HepG2 (cell line): ENCODE measurements around the gene NHLRC3. TPM values are rescaled to one million over a fixed set of nuclear protein-coding genes. Genes with fewer than 3 reads are reported as not detected.
A peak's percentile ranks its signal among the peaks of the same experiment; 100 is the strongest.

Source experiments
- ATAC-seq: fragments of 200-7000 bp; cut with Tn5 transposase; 3 replicates; pipeline ENCODE4 v1.9.1; 2020; ENCODE audit warnings: mild to moderate bottlenecking, moderate library complexity
- BruUV-seq: library from RNA; stranded (reverse); fragments of 400-500 nt; replicated peaks from 2 replicates; lab custom pipeline; 2021; lab: Mats Ljungman, UMichigan
- CTCF ChIA-PET: fragments of 300-600 bp; formaldehyde crosslinking; extraction: SDS; loops from one replicate; lab custom pipeline; 2021; ENCODE audit warnings: low total read pairs, inconsistent platforms, low intra/inter-chr PET ratio; lab: Yijun Ruan, JAX
- POLR2A ChIA-PET: fragments of 350-600 bp; sonication (Branson Sonifier 250); formaldehyde crosslinking; loops from one replicate; lab custom pipeline; 2020; ENCODE audit warnings: antibody characterized with exemption, inconsistent platforms; lab: Yijun Ruan, JAX
- DNase-seq: peaks from one replicate; pipeline ENCODE4 v3.0.0-alpha.2; 2015; ENCODE audit warnings: low spot score
- FAIRE-seq: peaks from 3 replicates; lab custom pipeline; 2011; peaks lifted over from hg19 to GRCh38; lab: Jason Lieb, UNC
- H2AFZ ChIP-seq: one replicate; pipeline ENCODE4 v1.6.1; 2011; ENCODE audit warnings: low read length, inconsistent platforms
- H3K27ac ChIP-seq: fragments of 300-600 bp; 3 replicates; pipeline ENCODE4 v1.8.0; 2011; ENCODE audit warnings: mixed run types, mild to moderate bottlenecking, mixed read lengths, low read length, inconsistent platforms; ENCODE audit not compliant: insufficient read depth; ENCODE audit errors: extremely low read length
- H3K27me3 ChIP-seq, 2 experiments: fragments of 200-600 bp in 1 of 2; 2 replicates in 1 of 2; 3 replicates in 1 of 2; pipeline versions ENCODE4 v1.6.0 to v1.8.0; 2011; ENCODE audit warnings: low read length in 2 of 2, mild to moderate bottlenecking in 2 of 2, moderate library complexity in 2 of 2, inconsistent platforms in 1 of 2; ENCODE audit not compliant: insufficient read depth in 2 of 2, control insufficient read depth in 1 of 2
- H3K36me3 ChIP-seq, 2 experiments: fragments of 200-600 bp in 1 of 2; replicated peaks in 1 of 2; 2 replicates in 1 of 2; 3 replicates in 1 of 2; pipeline versions ENCODE4 v1.5.1 to v1.8.0; 2011; ENCODE audit warnings: low read length in 2 of 2, inconsistent platforms in 1 of 2; ENCODE audit not compliant: insufficient read depth in 2 of 2, control insufficient read depth in 1 of 2
- H3K4me1 ChIP-seq: 2 replicates; pipeline ENCODE4 v1.5.1; 2012; ENCODE audit warnings: low read length, inconsistent platforms; ENCODE audit not compliant: insufficient read depth
- H3K4me2 ChIP-seq: 2 replicates; pipeline ENCODE4 v1.6.0; 2011; ENCODE audit warnings: low read depth, low read length, inconsistent platforms
- H3K4me3 ChIP-seq, 3 experiments: fragments of 200-600 bp in 1 of 3; sonication (generic), shearing (Covaris generic) in 1 of 3; replicated peaks in 1 of 3; 2 replicates each; pipeline ENCODE4 v1.5.1; 2011 to 2016; ENCODE audit warnings: low read length in 3 of 3, inconsistent platforms in 2 of 3, low read depth in 2 of 3, mild to moderate bottlenecking in 2 of 3, control low read depth in 1 of 3, mixed read lengths in 1 of 3; ENCODE audit not compliant: insufficient read depth in 1 of 3
- H3K79me2 ChIP-seq: one replicate; pipeline ENCODE4 v1.6.1; 2011; ENCODE audit warnings: low read length, inconsistent platforms; ENCODE audit not compliant: insufficient read depth
- H3K9ac ChIP-seq: 2 replicates; pipeline ENCODE4 v1.6.0; 2011; ENCODE audit warnings: mild to moderate bottlenecking, low read depth, low read length, inconsistent platforms; ENCODE audit not compliant: insufficient read depth
- H3K9me3 ChIP-seq: 2 replicates; pipeline ENCODE4 v1.5.1; 2012; ENCODE audit warnings: mild to moderate bottlenecking, low read length
- H4K20me1 ChIP-seq: 2 replicates; pipeline ENCODE4 v1.6.0; 2011; ENCODE audit warnings: inconsistent platforms, mild to moderate bottlenecking, low read length, moderate library complexity; ENCODE audit not compliant: insufficient read depth
- ARHGAP35 ChIP-seq: sonication (generic); formaldehyde crosslinking; IDR thresholded peaks from 2 replicates; pipeline ENCODE4 v1.9.0; 2022; ENCODE audit warnings: mild to moderate bottlenecking, inconsistent platforms, moderate library complexity, missing genetic modification reagents, borderline replicate concordance
- ATRX ChIP-seq: sonication (generic); formaldehyde crosslinking; IDR thresholded peaks from 2 replicates; pipeline ENCODE4 v1.4.0; 2020; ENCODE audit warnings: missing genetic modification reagents, borderline replicate concordance
- CBX1 ChIP-seq: IDR thresholded peaks from one replicate; pipeline ENCODE4 v1.6.1; 2016; ENCODE audit warnings: antibody characterized with exemption, low read depth
- ETV6 ChIP-seq: sonication (generic); formaldehyde crosslinking; conservative IDR thresholded peaks from 2 replicates; pipeline ENCODE4 v1.4.0; 2020; ENCODE audit warnings: missing genetic modification reagents
- FOSL2 ChIP-seq: sonication (generic); formaldehyde crosslinking; IDR thresholded peaks from 2 replicates; pipeline ENCODE4 v1.4.0; 2020; ENCODE audit warnings: missing genetic modification reagents
- HDAC2 ChIP-seq: sonication (generic); formaldehyde crosslinking; IDR thresholded peaks from 2 replicates; pipeline ENCODE4 v1.4.0; 2020; ENCODE audit warnings: missing genetic modification reagents
- HNF1B ChIP-seq: sonication (generic); formaldehyde crosslinking; IDR thresholded peaks from 2 replicates; pipeline ENCODE4 v1.5.1; 2020; ENCODE audit warnings: mild to moderate bottlenecking, moderate library complexity, missing genetic modification reagents
- KLF12 ChIP-seq: sonication (generic); formaldehyde crosslinking; IDR thresholded peaks from 2 replicates; pipeline ENCODE4 v1.4.0; 2020; ENCODE audit warnings: missing genetic modification reagents, borderline replicate concordance
- NONO ChIP-seq, 2 experiments: fragments of 450-650 bp in 1 of 2; sonication (generic) in 1 of 2; formaldehyde crosslinking in 1 of 2; IDR thresholded peaks in 1 of 2; conservative IDR thresholded peaks in 1 of 2; 2 replicates each; pipeline versions ENCODE4 v1.6.1 to v1.8.0; 2017 to 2022; ENCODE audit warnings: mild to moderate bottlenecking in 1 of 2, missing genetic modification reagents in 1 of 2, moderate library complexity in 1 of 2
- RAD51 ChIP-seq: fragments of 450-650 bp; IDR thresholded peaks from 2 replicates; pipeline ENCODE4 v1.6.1; 2016; ENCODE audit warnings: borderline replicate concordance
- RCOR2 ChIP-seq: IDR thresholded peaks from 2 replicates; pipeline ENCODE4 v1.6.1; 2016; ENCODE audit warnings: missing biosample characterization, missing genetic modification reagents
- REPIN1 ChIP-seq: sonication (generic); formaldehyde crosslinking; IDR thresholded peaks from 2 replicates; pipeline ENCODE4 v1.8.0; 2022; ENCODE audit warnings: missing genetic modification reagents, low read depth, mild to moderate bottlenecking, borderline replicate concordance
- RFX3 ChIP-seq: IDR thresholded peaks from 2 replicates; pipeline ENCODE4 v1.6.1; 2016; ENCODE audit warnings: missing biosample characterization, missing genetic modification reagents
- ZFP37 ChIP-seq: sonication (generic); formaldehyde crosslinking; IDR thresholded peaks from 2 replicates; pipeline ENCODE4 v1.4.0; 2020; ENCODE audit warnings: missing genetic modification reagents, borderline replicate concordance
- ZNF234 ChIP-seq: sonication (generic); formaldehyde crosslinking; conservative IDR thresholded peaks from 2 replicates; pipeline ENCODE4 v1.5.1; 2020; ENCODE audit warnings: mild to moderate bottlenecking, missing genetic modification reagents
- ZNF292 ChIP-seq: sonication (generic); formaldehyde crosslinking; IDR thresholded peaks from 2 replicates; pipeline ENCODE4 v1.8.1; 2022; ENCODE audit warnings: mild to moderate bottlenecking, low read depth, missing genetic modification reagents, borderline replicate concordance
- ZNF414 ChIP-seq: sonication (generic); formaldehyde crosslinking; IDR thresholded peaks from 2 replicates; pipeline ENCODE4 v1.5.0; 2020; ENCODE audit warnings: missing genetic modification reagents
- ZNF567 ChIP-seq: sonication (generic); formaldehyde crosslinking; IDR thresholded peaks from 2 replicates; pipeline ENCODE4 v1.8.1; 2023; ENCODE audit warnings: mild to moderate bottlenecking, missing genetic modification reagents, borderline replicate concordance
- ZNF577 ChIP-seq: sonication (generic); formaldehyde crosslinking; IDR thresholded peaks from 2 replicates; pipeline ENCODE4 v1.4.0; 2020; ENCODE audit warnings: mild to moderate bottlenecking, low read depth, missing genetic modification reagents, borderline replicate concordance
- ZNF580 ChIP-seq: IDR thresholded peaks from 2 replicates; pipeline ENCODE4 v1.6.1; 2016; ENCODE audit warnings: low read depth, borderline replicate concordance
- ZNF670 ChIP-seq: sonication (generic); formaldehyde crosslinking; IDR thresholded peaks from 2 replicates; pipeline ENCODE4 v1.8.0; 2022; ENCODE audit warnings: mild to moderate bottlenecking, missing genetic modification reagents, borderline replicate concordance
- ZNF720 ChIP-seq: sonication (generic); formaldehyde crosslinking; IDR thresholded peaks from 2 replicates; pipeline ENCODE4 v1.4.0; 2020; ENCODE audit warnings: missing genetic modification reagents
- ZSCAN20 ChIP-seq: sonication (generic); formaldehyde crosslinking; IDR thresholded peaks from 2 replicates; pipeline ENCODE4 v1.4.0; 2020; ENCODE audit warnings: missing genetic modification reagents, mild to moderate bottlenecking, borderline replicate concordance
- WGBS: methylation state at CpG from one replicate; pipeline ENCODE4 v1.1.6; 2017; ENCODE audit warnings: low lambda C conversion rate; 5-methylcytosine and 5-hydroxymethylcytosine counted together
- in situ Hi-C: cut with HindIII; loops from 2 replicates; pipeline ENCODE4 v1.10.0; 2017; ENCODE audit warnings: low pct_unique_long_range_greater_than_20kb; ENCODE audit not compliant: extremely low pct_ligation_motif_present
- intact Hi-C: fragments of 100-400 bp; cut with micrococcal nuclease; formaldehyde crosslinking; loops from one replicate; pipeline ENCODE4 v1.10.0; 2022; ENCODE audit not compliant: unreplicated experiment
- polyA plus RNA-seq, 8 experiments: library from polyadenylated mRNA; depleted of rRNA in 3 of 8; stranded (reverse) in 7 of 8; unstranded in 1 of 8; fragments of >200 nt; fragmentation: Illumina TruSeq in 4 of 8; extraction: Trizol in 4 of 8; gene quantifications; 2 replicates each; pipeline versions ENCODE4 v1.2.1 to v1.2.3, GENCODE V29; 2011 to 2016; ENCODE audit warnings: low read depth in 4 of 8, missing spikeins in 1 of 8, mixed read lengths in 1 of 8; ENCODE audit not compliant: insufficient read depth in 1 of 8
- total RNA-seq, 5 experiments: library from RNA; depleted of rRNA; stranded (reverse); fragments of >200 nt; fragmentation: Illumina TruSeq; extraction: Trizol; gene quantifications; 2 replicates each; pipeline ENCODE4 v1.2.3, GENCODE V29; 2016; ENCODE audit warnings: low read depth in 1 of 5

The NHLRC3 gene
- total and polyA plus RNA-seq, 2 of the 13 experiments (the other 11 are each of a cell fraction or from before 2014, with no cell fraction given), result 19.9 to 29.8 TPM

- WGBS, result 2% methylated on average over 6 of the region's 39 CpGs
- Histone ChIP-seq H2AFZ (no peak overlapping the region), H4K20me1 (peaks cover 8% of the 10 kb centered on the region; the same call in 1 of the 2 replicates), H3K79me2 (peaks cover 63% of the 10 kb centered on the region), H3K4me3 (peak overlapping the region; percentile 84 to 95 (median 86)), H3K4me2 (peak overlapping the region; percentile 89), H3K9me3 (no peaks in the 10 kb centered on the region), H3K27ac (peak overlapping the region; percentile 88), H3K9ac (peak overlapping the region; percentile 81), H3K27me3 (no peaks in the 10 kb centered on the region; a peak in 1 of 5 replicates), H3K36me3 (no peaks in the 10 kb centered on the region), H3K4me1 (peaks cover 39% of the 10 kb centered on the region)
- in situ Hi-C loops, result no loop called here
- DNase-seq (no peak), FAIRE-seq (no peak), ATAC-seq (peak; percentile 88)
- ChIA-PET POLR2A (interaction anchor here (1.1 to 1.9 kb wide), 3 partner anchors 11 to 688 kb away, joined by 3 to 5 read pairs (median 4); partner anchors contain the start of gene UFM1), CTCF (no interaction called here)
- intact Hi-C loops, result loop anchor here (10.0 kb wide), 1 partner anchor 617 kb away; the partner anchor contains the start of gene COG6
- no TSS peak for BruUV-seq
- TF ChIP-seq ZFP37 (no peak), ATRX (CRISPR knock-in tag) (no peak), CBX1 (no peak), RAD51 (no peak), FOSL2 (CRISPR knock-in tag) (no peak), KLF12 (no peak), ETV6 (no peak), HNF1B (CRISPR knock-in tag) (no peak), ZNF720 (CRISPR knock-in tag) (no peak), REPIN1 (CRISPR knock-in tag) (no peak), ZNF292 (CRISPR knock-in tag) (no peak; the same call in 1 of the 2 replicates), ZNF577 (CRISPR knock-in tag) (no peak), RCOR2 (CRISPR knock-in tag) (no peak), NONO (IDR thresholded peaks at IDR 0.05) (no peak), NONO (CRISPR knock-in tag; conservative IDR thresholded peaks at IDR 0.05) (0 out of 2 replicates have a peak, but pooled peaks have one; percentile 40), HDAC2 (no peak), RFX3 (CRISPR knock-in tag) (no peak), ARHGAP35 (CRISPR knock-in tag) (no peak; the same call in 1 of the 2 replicates), ZNF567 (CRISPR knock-in tag) (0 out of 2 replicates have a peak, but pooled peaks have one; percentile 6), ZNF414 (CRISPR knock-in tag) (no peak), ZNF580 (0 out of 2 replicates have a peak, but pooled peaks have one; percentile 11), ZNF670 (no peak), ZSCAN20 (0 out of 2 replicates have a peak, but pooled peaks have one; percentile 14), ZNF234 (no peak)
Measured at GRCh38 chr13:39037410-39037879, 811 bp upstream of the NHLRC3 start.
